GM10847 (cell line): ENCODE data around the gene ADAMTSL1.

ENCODE experiments used
- POLR2A ChIP-seq: IDR thresholded peaks from 2 replicates; pipeline ENCODE4 v1.6.1; 2011; ENCODE audit not compliant: insufficient read length; ENCODE audit errors: extremely low read depth

The ADAMTSL1 gene

DNA sequence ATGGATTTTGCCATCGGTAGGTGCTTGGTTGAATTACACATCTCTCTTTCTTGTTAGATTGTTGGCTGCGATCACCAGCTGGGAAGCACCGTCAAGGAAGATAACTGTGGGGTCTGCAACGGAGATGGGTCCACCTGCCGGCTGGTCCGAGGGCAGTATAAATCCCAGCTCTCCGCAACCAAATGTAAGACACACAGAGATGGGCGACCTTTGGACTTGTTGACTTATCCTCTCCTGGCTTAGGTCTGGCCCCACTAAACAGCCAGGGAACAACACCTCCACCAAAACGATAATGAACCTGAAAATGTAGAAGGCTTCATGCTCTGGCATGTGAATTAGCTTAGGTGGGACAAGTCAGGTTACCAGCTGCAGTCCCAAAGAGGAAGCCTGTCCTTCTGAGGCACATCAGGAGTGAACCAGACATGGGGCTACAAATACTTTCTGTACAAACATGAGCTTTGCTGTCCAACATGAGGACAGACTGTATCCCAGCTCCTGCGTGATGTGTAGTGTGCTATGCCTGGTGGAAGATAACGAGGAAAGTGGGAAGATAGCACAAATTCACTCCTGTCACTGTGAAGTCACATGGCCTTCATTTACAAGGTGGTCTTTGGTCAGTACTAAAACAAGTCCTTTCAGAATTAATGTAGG lies 148.4 kb downstream of the ADAMTSL1 start:
- no peak for TF ChIP-seq POLR2A

DNA sequence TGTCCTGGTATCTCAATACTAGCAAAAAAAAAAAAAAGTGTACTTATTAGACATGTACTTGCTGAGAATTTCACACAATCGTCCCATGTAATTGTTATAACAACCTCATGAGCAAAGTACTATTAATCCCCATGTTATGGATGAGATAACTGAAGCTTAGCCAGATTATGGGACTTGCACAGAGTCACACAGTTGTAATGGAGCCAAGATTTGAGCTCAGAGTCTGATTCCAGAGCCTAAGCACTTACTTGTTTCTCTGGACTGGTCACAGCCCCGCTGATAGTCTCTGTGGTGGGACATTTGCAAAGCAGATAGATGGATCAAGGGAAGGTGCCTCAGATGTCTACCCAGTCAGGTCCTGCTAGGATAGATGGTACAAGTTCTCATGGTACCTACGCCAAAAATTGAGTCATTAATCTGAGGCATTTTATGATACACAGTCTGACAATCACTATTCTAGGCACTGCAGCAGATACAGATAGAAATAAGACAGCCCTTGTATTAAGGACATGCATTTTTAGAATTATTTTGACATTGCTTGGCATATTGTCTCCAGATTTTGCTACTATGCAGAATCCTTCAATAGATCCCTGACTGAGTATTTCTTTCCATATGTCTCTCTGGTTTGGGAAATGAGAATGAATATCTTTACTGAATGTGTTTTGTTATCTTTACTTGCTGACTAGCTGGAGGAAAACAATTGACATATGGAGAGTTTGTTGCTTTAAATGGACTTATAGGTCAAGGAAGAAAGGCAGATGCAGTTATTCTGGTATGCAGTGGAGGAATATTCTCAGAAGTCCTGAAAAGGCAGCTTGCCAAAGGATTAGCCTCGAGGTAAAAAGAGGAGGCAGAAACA lies 149.5 kb downstream of the ADAMTSL1 start:
- no peak for TF ChIP-seq POLR2A

DNA sequence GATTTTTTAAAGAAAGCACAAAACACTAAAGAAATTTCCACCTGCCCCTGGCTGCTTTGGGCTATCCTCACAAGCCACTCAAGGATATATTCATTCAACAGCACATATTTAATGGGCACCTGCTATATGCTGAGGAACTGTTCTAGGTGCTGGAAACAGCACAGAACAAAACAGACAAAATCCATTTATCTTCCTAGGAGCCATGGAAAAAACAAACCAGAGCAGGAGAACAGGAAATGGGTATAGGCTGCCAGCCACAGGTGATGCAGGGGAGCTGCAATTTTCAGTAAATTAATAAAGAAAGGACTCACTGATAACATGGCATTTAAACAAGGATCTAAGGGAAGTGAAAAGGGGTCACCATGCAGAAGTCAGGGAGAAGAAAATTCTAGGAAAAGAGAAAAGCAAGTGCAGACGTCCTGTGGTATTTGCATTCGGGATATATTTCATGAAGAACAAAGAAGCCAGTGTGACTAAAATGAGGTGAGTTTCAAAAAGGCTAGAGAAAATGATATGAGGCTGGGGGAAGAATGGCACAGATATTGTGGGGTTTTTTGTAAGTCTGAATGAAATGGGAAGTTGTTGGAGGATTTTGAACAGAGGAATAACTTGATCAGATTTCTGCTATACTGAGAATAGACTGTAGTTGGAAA lies 152.2 kb downstream of the ADAMTSL1 start:
- TF ChIP-seq POLR2A, result no peak

DNA sequence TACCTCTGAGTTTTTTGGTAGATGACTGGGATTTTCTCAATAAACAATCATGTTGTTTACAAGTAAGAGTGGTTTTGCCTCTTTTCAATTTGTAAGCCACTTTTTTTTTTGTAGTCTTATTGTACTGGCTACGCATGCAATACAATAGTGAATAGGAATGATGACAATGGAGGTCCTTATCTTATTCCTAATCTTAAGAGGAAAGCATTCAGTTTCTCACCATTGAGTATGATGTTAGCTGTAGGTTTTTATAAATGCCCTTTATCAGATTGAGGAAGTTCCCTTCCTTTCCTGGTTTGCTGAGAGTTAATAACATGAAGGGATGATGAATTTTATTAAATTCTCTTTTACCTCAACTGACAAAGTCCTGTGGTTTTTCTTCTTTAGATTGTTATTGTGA lies 155.2 kb downstream of the ADAMTSL1 start:
- TF ChIP-seq POLR2A, result no peak

DNA sequence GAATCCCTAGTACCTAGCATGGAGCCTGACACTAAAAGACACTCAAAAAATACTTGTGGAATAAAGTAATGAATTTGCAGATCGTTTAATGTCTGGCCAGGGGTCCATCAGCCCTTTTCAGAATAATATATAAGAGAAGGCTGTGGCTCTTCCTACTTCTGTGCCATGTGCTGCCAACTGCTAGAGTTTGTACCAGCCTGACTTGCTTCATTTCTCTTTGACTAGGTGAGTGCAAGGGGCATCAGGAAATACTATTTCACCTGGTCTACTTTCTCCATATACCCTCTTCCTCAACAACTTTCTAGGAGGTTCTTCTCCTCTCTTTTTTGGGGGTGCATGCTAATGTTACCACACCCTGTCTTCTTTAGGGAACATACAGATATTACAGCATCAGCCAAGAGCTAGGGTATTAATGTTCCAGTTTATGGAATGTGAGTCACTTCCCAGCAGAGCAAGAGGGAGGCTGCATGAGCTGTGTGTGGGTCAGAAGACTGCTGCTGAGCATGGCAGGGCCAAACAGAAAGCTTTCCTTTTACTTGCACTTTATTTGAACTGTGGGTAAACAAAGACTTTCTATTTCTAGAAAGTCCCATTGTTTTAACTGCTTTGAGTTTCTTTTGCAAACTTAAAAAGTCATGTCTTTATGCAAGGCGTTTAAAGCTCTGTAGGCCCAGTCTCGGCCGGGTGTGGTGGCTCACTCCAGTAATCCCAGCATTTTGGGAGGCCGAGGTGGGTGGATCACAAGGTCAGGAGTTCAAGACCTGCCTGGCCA lies 158.9 kb downstream of the ADAMTSL1 start:
- TF ChIP-seq POLR2A, result no peak

DNA sequence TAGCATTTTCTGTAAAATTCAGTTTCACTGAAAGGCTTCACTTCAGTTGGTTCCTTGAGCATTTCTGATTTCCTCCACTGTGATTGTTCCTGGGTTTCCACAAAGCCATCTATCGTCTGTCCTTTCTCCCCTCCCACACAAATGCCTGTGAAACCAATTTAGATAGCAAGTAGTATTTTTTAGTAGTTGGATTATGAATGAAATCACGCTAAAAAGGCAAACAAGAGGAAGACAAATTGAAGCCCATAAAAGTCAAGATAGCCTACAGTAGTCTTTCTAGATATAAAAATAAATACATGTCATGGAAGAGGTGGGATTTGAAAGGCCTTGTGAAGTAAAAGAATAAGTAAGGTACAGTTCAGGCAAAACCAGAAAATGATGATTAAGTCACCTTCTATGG lies 162.8 kb downstream of the ADAMTSL1 start:
- TF ChIP-seq POLR2A, result no peak

DNA sequence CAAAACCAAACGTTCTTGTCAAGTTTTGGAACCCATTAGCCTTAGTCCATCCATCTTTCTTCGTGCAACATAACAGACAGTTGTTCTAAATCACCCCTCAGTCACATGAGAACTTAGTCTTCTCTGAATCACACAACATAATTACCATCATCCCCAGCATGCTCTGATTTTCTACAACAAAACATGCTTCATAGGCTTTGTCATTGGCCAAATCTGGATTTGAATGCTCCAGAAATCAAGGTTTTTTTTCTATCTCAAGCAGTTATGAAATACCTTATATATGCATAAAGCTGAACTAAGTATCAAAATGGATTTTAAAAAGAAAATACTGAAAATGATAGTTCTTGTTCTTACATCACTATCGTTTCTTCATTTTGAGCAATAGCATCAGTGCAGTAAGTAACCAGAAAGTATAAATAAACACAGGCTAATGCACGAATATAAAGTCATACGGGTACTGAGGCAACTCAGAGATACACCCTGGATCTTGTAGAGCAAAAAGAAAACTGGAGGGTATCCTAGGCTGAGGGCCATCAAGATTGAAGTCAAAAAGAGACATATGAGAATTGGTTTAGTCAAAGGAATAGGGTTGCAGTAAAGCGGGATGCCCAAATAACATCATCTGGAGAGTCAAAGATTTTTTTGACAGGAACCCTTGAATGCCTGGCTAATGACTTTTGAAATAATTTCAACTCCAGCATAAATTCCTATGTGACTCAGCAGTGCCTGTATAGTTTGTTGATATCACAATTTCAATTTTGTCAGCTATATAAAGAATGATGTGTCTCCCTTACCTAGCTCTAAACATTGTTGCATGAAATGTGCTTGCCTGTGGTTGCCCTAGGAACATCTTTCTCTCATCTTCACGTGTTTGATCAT lies 164.7 kb downstream of the ADAMTSL1 start:
- TF ChIP-seq POLR2A, result no peak

DNA sequence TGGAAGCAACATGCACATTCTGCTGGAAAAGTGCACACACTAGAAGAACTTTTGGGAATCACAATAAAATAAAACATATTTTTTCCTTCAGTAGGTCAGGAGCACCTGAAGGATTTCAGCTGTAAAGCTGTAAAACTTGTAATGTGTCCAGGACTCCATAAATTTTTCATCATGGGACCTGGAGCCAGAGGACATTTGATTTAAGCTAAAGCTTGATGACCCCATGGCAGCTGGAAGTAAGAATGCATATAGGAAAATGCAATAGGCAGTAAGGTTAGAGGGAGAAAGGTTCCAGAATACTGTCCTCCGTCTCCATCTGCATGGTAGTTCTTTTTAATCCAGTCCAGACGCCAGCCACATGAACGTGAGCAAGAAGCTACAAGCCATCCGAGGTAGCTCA lies 166.0 kb downstream of the ADAMTSL1 start:
- TF ChIP-seq POLR2A, result no peak

DNA sequence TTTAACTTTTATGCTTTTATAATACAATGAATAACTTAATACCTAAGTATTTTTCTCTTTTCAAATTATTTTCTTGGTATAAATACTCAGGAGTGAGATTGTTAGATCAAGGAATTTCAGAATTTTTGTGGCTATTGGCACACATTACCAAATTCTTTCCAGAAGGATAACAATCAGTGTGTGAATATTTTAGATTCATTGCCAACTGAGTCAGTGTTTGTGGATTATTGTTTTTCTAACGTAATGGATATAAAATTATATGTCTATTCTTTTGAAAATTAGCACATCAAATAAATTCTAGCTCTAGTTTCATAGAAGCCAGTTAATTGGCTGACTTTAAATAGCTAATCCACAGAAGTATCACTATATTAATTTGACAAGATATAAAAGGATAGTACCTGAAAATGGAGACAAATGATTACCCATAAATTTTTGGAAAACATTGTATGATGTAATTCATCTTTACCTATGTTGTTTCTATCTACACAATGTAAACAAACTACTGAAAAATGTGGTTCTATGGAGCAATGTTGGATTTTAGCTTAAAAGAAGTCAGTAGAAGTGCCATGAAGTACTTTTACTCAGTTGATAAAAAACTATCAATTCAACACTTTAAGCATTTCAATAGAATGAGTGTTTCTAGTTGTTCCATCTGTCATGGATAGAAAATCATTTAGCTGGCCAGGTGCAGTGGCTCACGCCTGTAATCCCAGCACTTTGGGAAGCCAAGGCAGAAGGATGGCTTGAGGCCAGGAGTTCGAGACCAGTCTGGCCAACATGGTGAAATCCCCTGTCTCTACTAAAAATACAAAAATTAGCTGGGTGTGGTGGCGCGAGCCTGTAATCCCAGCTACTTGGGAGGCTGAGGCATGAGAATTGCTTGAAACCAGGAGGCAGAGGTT lies 185.1 kb downstream of the ADAMTSL1 start:
- no peak for TF ChIP-seq POLR2A

DNA sequence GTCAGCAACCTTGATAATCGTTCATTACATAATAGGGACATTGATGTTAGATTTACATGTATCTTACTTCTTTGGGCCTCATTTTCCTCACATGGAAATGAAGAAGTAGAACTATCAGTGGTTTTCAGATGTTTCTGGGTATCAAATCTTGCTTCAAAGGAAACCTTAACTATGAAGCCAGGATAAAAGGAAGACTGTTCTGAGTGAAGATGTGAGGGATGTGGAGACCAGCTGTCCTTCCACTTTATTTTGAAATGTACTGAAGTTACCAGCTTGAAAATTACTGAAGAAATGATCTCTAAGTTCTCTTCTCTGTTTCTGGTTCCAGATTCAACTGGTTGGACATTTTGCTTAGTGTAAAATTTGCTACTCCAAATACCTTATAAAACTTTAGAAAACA lies 186.0 kb downstream of the ADAMTSL1 start:
- TF ChIP-seq POLR2A, result no peak

DNA sequence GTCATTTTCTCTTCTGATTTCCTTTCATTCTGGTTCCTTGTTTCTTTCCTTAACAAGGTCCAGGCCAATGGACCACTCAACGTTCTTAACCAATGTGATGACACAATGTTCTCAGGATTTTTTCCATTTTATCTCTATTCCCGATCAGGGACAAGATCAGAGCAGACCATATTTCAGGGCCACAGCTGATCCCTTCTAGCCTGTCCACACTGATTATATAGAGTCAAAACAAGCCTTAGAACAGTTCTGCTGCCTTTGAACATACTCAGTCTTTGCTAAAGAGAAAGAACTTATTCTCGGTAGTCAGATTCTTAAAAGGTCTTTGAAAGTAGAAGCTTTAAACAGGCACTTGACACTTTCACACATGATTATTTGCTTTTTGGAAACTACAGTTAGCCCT lies 188.4 kb downstream of the ADAMTSL1 start:
- TF ChIP-seq POLR2A, result no peak

DNA sequence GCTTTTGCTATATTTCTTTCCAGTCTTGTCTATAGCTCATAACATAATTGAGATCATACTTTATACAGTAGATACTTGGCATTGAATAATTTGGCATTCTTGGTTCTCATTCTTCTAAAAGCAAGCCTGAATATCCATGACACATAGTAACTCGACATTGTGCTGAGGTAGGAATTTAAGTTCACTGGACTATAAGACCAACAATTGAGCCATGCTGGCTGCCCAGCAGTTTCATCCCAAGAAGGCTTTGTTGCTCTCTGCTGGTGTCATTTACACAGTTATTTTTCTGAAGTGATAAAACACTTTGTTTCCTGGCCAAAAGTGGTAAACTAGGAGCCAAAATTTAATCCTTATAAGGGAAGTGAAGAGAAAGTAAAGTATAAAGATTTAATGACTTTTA lies 192.0 kb downstream of the ADAMTSL1 start:
- no peak for TF ChIP-seq POLR2A

DNA sequence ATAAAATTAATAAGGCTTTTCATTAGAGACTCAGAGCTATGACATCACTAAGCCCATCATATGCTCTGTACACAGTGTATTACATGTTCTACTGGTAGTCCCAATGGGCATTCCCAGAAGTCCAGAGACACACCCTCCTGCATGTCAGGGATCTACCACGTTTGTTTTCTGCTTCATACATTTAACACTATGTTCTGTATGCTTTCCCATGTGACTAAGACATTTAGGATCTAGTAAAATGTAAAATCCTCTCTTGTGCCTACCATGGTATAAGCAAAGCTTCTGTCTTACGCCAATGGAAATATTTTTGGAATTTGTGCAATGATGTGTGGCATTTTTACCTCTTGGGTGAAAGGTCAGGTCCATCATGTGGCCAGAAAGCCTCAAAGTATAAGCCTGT lies 192.4 kb downstream of the ADAMTSL1 start:
- TF ChIP-seq POLR2A, result no peak
